Activated CD4-positive, alpha-beta T cell treated with anti-CD3 and anti-CD28 coated beads, Interleukin-2, amount 50 U/mL, for 16 hours (primary cell): ENCODE results near the gene TCHH.
"Not testable (repeated sequence)": the region's sequence is repeated elsewhere in the genome, so short reads cannot be mapped to it uniquely, and the experiment has no call there.

Experiments
- DNase-seq: peaks from one replicate; pipeline ENCODE4 v3.0.0-alpha.2; 2020

The TCHH gene

GRCh38 chr1:152115344-152115743 is at the start of gene TCHH:
TSS of gene TCHH (minus strand) at chr1:152115444. CDS start at chr1:152114080, 1,364 bp downstream.
- no peak for DNase-seq

GRCh38 chr1:152164517-152165136 is 49.4 kb upstream of the TCHH start:
- no peak for DNase-seq

GRCh38 chr1:152162792-152163463 is 47.7 kb upstream of the TCHH start:
- no peak for DNase-seq

- DNase-seq = no peak
Measured at GRCh38 chr1:152160576-152160975, 45.3 kb upstream of the TCHH start.

GRCh38 chr1:152159144-152159543 is 43.9 kb upstream of the TCHH start, which contains the start of gene RPTN:
TSS of gene RPTN (minus strand) at chr1:152159228. CDS start at chr1:152157889, 1,339 bp downstream.
- no peak for DNase-seq

GRCh38 chr1:152153996-152154395 is 38.8 kb upstream of the TCHH start:
- DNase-seq = no peak

GRCh38 chr1:152151646-152152045 is 36.4 kb upstream of the TCHH start:
- no peak for DNase-seq

- DNase-seq = no peak
Measured at GRCh38 chr1:152148981-152149380, 33.7 kb upstream of the TCHH start.

GRCh38 chr1:152148051-152148450 is 32.8 kb upstream of the TCHH start:
- DNase-seq = no peak

GRCh38 chr1:152145769-152146168 is 30.5 kb upstream of the TCHH start:
- no peak for DNase-seq

GRCh38 chr1:152144674-152145183 is 29.5 kb upstream of the TCHH start:
- DNase-seq = not testable (repeated sequence)

- DNase-seq = peak; percentile 71
Measured at GRCh38 chr1:152143150-152143887, 28.1 kb upstream of the TCHH start.

- DNase-seq = peak; percentile 10
Measured at GRCh38 chr1:152141971-152142584, 26.8 kb upstream of the TCHH start.

GRCh38 chr1:152137215-152137614 is 22.0 kb upstream of the TCHH start:
- no peak for DNase-seq

GRCh38 chr1:152130186-152130585 is 14.9 kb upstream of the TCHH start:
- no peak for DNase-seq

- DNase-seq = no peak
Measured at GRCh38 chr1:152127673-152128072, 12.4 kb upstream of the TCHH start.

GRCh38 chr1:152125834-152126443 is 10.7 kb upstream of the TCHH start:
- DNase-seq = no peak

GRCh38 chr1:152118915-152119314 is 3.7 kb upstream of the TCHH start:
- no peak for DNase-seq

GRCh38 chr1:152112885-152113432 is 2.3 kb downstream of the TCHH start:
- no peak for DNase-seq

GRCh38 chr1:152112101-152112884 is 3.0 kb downstream of the TCHH start:
- peak; percentile 19 for DNase-seq

- DNase-seq = peak; percentile 66
Measured at GRCh38 chr1:152111515-152111968, 3.7 kb downstream of the TCHH start.
